ENCODE data around the gene BMP6. TPM values are rescaled to one million over a fixed set of nuclear protein-coding genes. Genes with fewer than 3 reads are reported as not detected.
A peak's percentile ranks its signal among the peaks of the same experiment; 100 is the strongest.

The BMP6 gene
- polyA plus RNA-seq, 12 donors: 0.69 to 3.0 (median 1.3) TPM; not detected in 2

- no peak for DNase-seq
These were observed 100.1 kb downstream of the BMP6 start for GRCh38 chr6:7825986-7826385.

GRCh38 chr6:7827142-7827541 lies 101.2 kb downstream of the BMP6 start:
- DNase-seq: no peak

- DNase-seq: no peak
These were observed 102.2 kb downstream of the BMP6 start for GRCh38 chr6:7828124-7828523.

GRCh38 chr6:7832904-7833750 lies 107.2 kb downstream of the BMP6 start:
- no peak for DNase-seq

- no peak for DNase-seq
These were observed 107.8 kb downstream of the BMP6 start for GRCh38 chr6:7833751-7834070.

- no peak for DNase-seq
These were observed 110.6 kb downstream of the BMP6 start for GRCh38 chr6:7836371-7837026.

GRCh38 chr6:7841781-7842468 lies 116.0 kb downstream of the BMP6 start:
- DNase-seq: no peak

- DNase-seq: no peak
These were observed 121.3 kb downstream of the BMP6 start for GRCh38 chr6:7846966-7847818.

GRCh38 chr6:7848229-7848628 lies 122.3 kb downstream of the BMP6 start:
- no peak for DNase-seq

GRCh38 chr6:7851780-7852179 lies 125.9 kb downstream of the BMP6 start:
- DNase-seq: no peak

- no peak for DNase-seq
These were observed 133.7 kb downstream of the BMP6 start for GRCh38 chr6:7859591-7859990.

- peak; percentile 10 for DNase-seq
These were observed 139.9 kb downstream of the BMP6 start for GRCh38 chr6:7865781-7866180.

GRCh38 chr6:7866526-7866925 lies 140.6 kb downstream of the BMP6 start:
- no peak for DNase-seq

GRCh38 chr6:7868926-7869325 lies 143.0 kb downstream of the BMP6 start:
- DNase-seq: no peak

GRCh38 chr6:7878401-7878964 lies 152.6 kb downstream of the BMP6 start:
- no peak for DNase-seq

GRCh38 chr6:7879043-7879442 lies 153.1 kb downstream of the BMP6 start:
- no peak for DNase-seq

- no peak for DNase-seq
These were observed 153.7 kb downstream of the BMP6 start for GRCh38 chr6:7879579-7879978.

GRCh38 chr6:7879980-7880717 lies 154.2 kb downstream of the BMP6 start:
- no peak for DNase-seq

GRCh38 chr6:7880718-7881107 lies 154.8 kb downstream of the BMP6 start:
- DNase-seq: no peak

- no peak for DNase-seq
These were observed 156.0 kb downstream of the BMP6 start for GRCh38 chr6:7881765-7882500.
